Lower leg skin (tissue), 4 donors: ENCODE data around the gene PTPN2. TPM values are rescaled to one million over a fixed set of nuclear protein-coding genes. Genes with fewer than 3 reads are reported as not detected.

Experiments
- DNase-seq, 2 donors: peaks; one replicate each; pipeline ENCODE4 v3.0.0-alpha.2; 2019; ENCODE audit warnings: low spot score in 2 of 2
- H3K4me3 ChIP-seq: fragments of 200-600 bp; sonication (generic); 2 replicates; pipeline ENCODE4 v1.5.1; 2017; ENCODE audit warnings: mild to moderate bottlenecking, low read depth; ENCODE audit not compliant: poor library complexity, severe bottlenecking
- CTCF ChIP-seq, 3 donors: fragments of 450-650 bp; IDR thresholded peaks; one replicate each; pipeline ENCODE4 v1.5.1; 2016; ENCODE audit warnings: antibody characterized with exemption in 3 of 3, mild to moderate bottlenecking in 3 of 3, moderate library complexity in 2 of 3
- POLR2A ChIP-seq, 2 donors: fragments of 450-650 bp; IDR thresholded peaks; one replicate each; pipeline ENCODE4 v1.6.1; 2016 to 2017; ENCODE audit warnings: antibody characterized with exemption in 2 of 2, mild to moderate bottlenecking in 1 of 2, moderate library complexity in 1 of 2
- WGBS, 2 donors: methylation state at CpG; one replicate each; pipeline ENCODE4 v1.1.5; 2018; 5-methylcytosine and 5-hydroxymethylcytosine counted together
- intact Hi-C: fragments of 100-400 bp; cut with DNase I; formaldehyde crosslinking; loops from one replicate; pipeline ENCODE4 v1.15.0; 2023; ENCODE audit warnings: low total_unique reads
- total RNA-seq, 4 donors: library from RNA; depleted of rRNA; stranded (reverse); fragments of >200 nt; gene quantifications; one replicate each; pipeline ENCODE4 v1.1.0, GENCODE V29; 2016

Gene PTPN2
- total RNA-seq, 4 donors from 2014 or later = 26.0 to 53.2 (median 40.4) TPM

DNA sequence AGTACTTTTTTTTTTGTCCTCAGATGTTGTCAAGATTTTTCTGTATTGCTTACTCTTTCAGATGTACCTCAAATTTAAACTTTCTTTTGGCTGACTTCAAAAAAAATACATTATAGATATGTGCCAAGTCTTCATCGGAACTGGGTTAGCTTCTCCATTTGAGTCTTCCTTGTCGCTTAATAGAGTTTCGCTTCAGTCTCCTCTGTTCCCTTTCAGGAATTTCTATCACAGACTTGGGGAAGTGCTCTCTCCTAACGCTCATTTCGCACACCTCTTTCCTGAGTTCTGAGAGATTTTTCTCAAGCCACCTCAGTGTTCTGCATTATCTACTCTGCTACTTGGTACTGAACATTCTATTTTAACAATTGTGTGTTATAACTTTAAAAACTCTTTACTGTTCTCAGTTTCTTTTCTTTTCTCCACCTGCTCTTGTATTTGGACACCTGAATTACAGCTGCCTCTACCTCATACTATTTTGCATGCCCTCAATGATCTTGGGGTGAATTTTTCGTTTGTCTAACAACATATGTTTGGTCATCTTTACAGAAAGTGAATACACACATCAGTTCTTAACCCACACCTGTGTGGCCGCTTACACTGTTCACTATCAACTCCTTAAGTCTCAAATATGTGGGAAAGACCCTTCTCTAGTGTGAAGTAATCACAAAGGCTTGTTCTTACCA is 16.5 kb downstream of the PTPN2 start:
- WGBS, 2 donors = 83 to 86% methylated on average over 7 of the region's 7 CpGs

GRCh38 chr18:12863687-12864216 is 20.3 kb downstream of the PTPN2 start:
- intact Hi-C loops = no loop called here
- DNase-seq = no peak
- WGBS, 2 donors = 76 to 79% methylated on average over 3 of the region's 3 CpGs
- no peak for TF ChIP-seq CTCF (IDR thresholded peaks at IDR 0.05)
- TF ChIP-seq POLR2A (IDR thresholded peaks at IDR 0.05) = no peak
- no peak overlapping the region for H3K4me3 ChIP-seq

More for the DNA sequence above, 16.5 kb downstream of the PTPN2 start:
- DNase-seq = no peak
- H3K4me3 ChIP-seq = no peak overlapping the region
- intact Hi-C loops = no loop called here
- no peak for TF ChIP-seq CTCF (IDR thresholded peaks at IDR 0.05)
- TF ChIP-seq POLR2A (IDR thresholded peaks at IDR 0.05) = no peak

- TF ChIP-seq CTCF (IDR thresholded peaks at IDR 0.05) = no peak
- no peak for TF ChIP-seq POLR2A (IDR thresholded peaks at IDR 0.05)
- 90% methylated on average over 2 of the region's 2 CpGs for WGBS, 2 donors
- no peak for DNase-seq
- intact Hi-C loops = no loop called here
- no peak overlapping the region for H3K4me3 ChIP-seq
Observed at GRCh38 chr18:12862874-12863482, 21.1 kb downstream of the PTPN2 start.

DNA sequence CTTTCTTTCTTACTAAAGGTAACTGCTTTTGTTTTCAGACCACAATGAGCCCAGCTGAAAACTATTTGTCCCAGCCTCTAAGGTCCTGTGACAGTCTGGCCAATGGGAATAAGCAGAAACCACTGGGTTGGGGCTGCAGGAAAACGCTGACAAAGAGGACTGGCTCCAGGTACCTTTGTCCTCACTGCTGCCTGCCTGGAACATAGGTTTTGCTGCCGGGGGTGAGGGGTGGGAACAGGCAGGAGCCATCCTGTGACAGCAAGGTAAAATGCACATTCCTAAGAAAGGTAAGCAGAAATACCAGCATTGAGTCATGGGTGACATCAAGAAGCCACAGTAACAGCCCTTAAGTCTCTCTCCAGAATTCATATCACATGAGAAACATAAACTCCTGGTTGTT is 21.6 kb downstream of the PTPN2 start:
- intact Hi-C loops = no loop called here
- WGBS, 2 donors = 44 to 73% methylated on average over 2 of the region's 2 CpGs
- H3K4me3 ChIP-seq = no peak overlapping the region
- no peak for TF ChIP-seq CTCF (IDR thresholded peaks at IDR 0.05)
- TF ChIP-seq POLR2A (IDR thresholded peaks at IDR 0.05) = no peak
- peak in 1 of 2 donors; percentile 70 for DNase-seq

- intact Hi-C loops = no loop called here
- no peak for DNase-seq
- WGBS, 2 donors = 97 to 98% methylated on average over 1 of the region's 1 CpG
- no peak for TF ChIP-seq POLR2A (IDR thresholded peaks at IDR 0.05)
- TF ChIP-seq CTCF (IDR thresholded peaks at IDR 0.05) = no peak
- no peak overlapping the region for H3K4me3 ChIP-seq
Observed at GRCh38 chr18:12861637-12862036, 22.4 kb downstream of the PTPN2 start.
